ENCODE results near the gene KLF4.

KLF4 gene

GRCh38 chr9:107438211-107439031, 51.1 kb downstream of the KLF4 start:
- TF ChIP-seq CEBPB (IDR thresholded peaks at IDR 0.05) (no peak), ZBTB7A (IDR thresholded peaks at IDR 0.05; ENCODE audit: low read depth) (no peak), EGR1 (IDR thresholded peaks at IDR 0.05) (no peak), NFIC (IDR thresholded peaks at IDR 0.05) (no peak), FOXM1 (IDR thresholded peaks at IDR 0.05; ENCODE audit: borderline replicate concordance, low read depth) (no peak), REST (IDR thresholded peaks at IDR 0.05; ENCODE audit: low read depth) (no peak), RAD21 (IDR thresholded peaks at IDR 0.05; ENCODE audit: low read depth) (no peak), CREB1 (IDR thresholded peaks at IDR 0.05; ENCODE audit: low read depth) (no peak), YY1 (IDR thresholded peaks at IDR 0.05; ENCODE audit: low read depth) (no peak), MAX (IDR thresholded peaks at IDR 0.05) (no peak), USF1 (IDR thresholded peaks at IDR 0.05) (no peak), TEAD4 (IDR thresholded peaks at IDR 0.05) (no peak), EP300 (IDR thresholded peaks at IDR 0.05; ENCODE audit: borderline replicate concordance) (no peak), TCF12 (IDR thresholded peaks at IDR 0.05; ENCODE audit: low read depth) (no peak), TAF1 (IDR thresholded peaks at IDR 0.05; ENCODE audit: low read depth) (no peak)

GRCh38 chr9:107437716-107438115, 51.9 kb downstream of the KLF4 start:
- TF ChIP-seq EP300 (IDR thresholded peaks at IDR 0.05; ENCODE audit: borderline replicate concordance): no peak
- no peak for TF ChIP-seq MAX (IDR thresholded peaks at IDR 0.05)
- TF ChIP-seq TEAD4 (IDR thresholded peaks at IDR 0.05): no peak

- TF ChIP-seq CEBPB (IDR thresholded peaks at IDR 0.05): no peak
- TF ChIP-seq NFIC (IDR thresholded peaks at IDR 0.05): no peak
- no peak for TF ChIP-seq USF1 (IDR thresholded peaks at IDR 0.05)
- TF ChIP-seq YY1 (IDR thresholded peaks at IDR 0.05; ENCODE audit: low read depth): no peak
These were observed 54.2 kb downstream of the KLF4 start for GRCh38 chr9:107435415-107435814.
